Activated T-helper 1 cell treated with anti-CD3 and anti-CD28 coated beads, Interleukin-12 subunit alpha, Interleukin-12 subunit beta, Interleukin-2, Interleukin-4 antibody, amounts not matched to agents 30 ng/mL and 10 ng/mL and 1 ng/mL, durations not matched to agents 14 hours and 24 hours and 36 hours (primary cell): Measurements from ENCODE around the gene CPSF2. TPM values are rescaled to one million over a fixed set of nuclear protein-coding genes. Genes with fewer than 3 reads are reported as not detected.
"Not testable (repeated sequence)": the region's sequence is repeated elsewhere in the genome, so short reads cannot be mapped to it uniquely, and the experiment has no call there.

Experiments
- DNase-seq: peaks from one replicate; pipeline ENCODE4 v3.0.0; 2021; ENCODE audit warnings: low spot score
- H3K27ac Mint-ChIP-seq: one replicate; pipeline ENCODE4 v1.8.0; 2021; ENCODE audit warnings: mild to moderate bottlenecking, mixed read lengths
- H3K27me3 Mint-ChIP-seq: one replicate; pipeline ENCODE4 v1.8.0; 2022; ENCODE audit warnings: mild to moderate bottlenecking, moderate library complexity, mixed read lengths; ENCODE audit not compliant: insufficient read depth
- H3K36me3 Mint-ChIP-seq: one replicate; pipeline ENCODE4 v1.8.0; 2021; ENCODE audit warnings: low read depth, mixed read lengths
- H3K4me1 Mint-ChIP-seq: one replicate; pipeline ENCODE4 v1.8.0; 2021; ENCODE audit warnings: low read depth, mixed read lengths
- H3K4me3 Mint-ChIP-seq: one replicate; pipeline ENCODE4 v1.8.0; 2021; ENCODE audit warnings: mild to moderate bottlenecking, moderate library complexity, mixed read lengths
- H3K9me3 Mint-ChIP-seq: one replicate; pipeline ENCODE4 v1.8.0; 2021; ENCODE audit warnings: mixed read lengths
- intact Hi-C: fragments of 100-400 bp; cut with micrococcal nuclease; formaldehyde crosslinking; loops from one replicate; pipeline ENCODE4 v1.15.1; 2024
- total RNA-seq: library from RNA; stranded (reverse); gene quantifications from 2 replicates; pipeline ENCODE4 v1.2.3, GENCODE V29; 2022

The CPSF2 gene
- total RNA-seq, 1 donor from 2014 or later, result 104 TPM

DNA sequence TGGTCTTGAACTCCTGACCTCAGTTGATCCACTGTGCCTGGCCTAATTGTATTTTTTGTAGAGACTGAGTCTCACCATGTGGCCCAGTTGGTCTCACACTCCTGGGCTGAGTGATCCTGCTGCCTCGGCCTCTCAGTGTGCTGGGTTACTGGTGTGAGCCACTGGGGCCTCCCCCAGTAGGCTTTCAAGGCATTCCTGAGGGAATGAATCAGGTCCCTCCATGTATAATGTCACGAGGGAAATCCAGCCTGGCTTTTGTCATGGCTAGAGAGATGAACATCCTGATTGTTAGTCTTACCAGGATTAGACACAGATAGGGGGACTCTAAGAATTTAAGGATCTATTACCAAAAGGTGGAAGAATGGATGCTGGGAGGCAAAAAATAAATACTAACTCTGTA is 51.9 kb downstream of the CPSF2 start:
- Mint-ChIP-seq H3K4me3 (no peak overlapping the region), H3K4me1 (no peaks in the 10 kb centered on the region), H3K36me3 (peaks cover 2% of the 10 kb centered on the region), H3K27ac (no peak overlapping the region), H3K9me3 (peaks cover 4% of the 10 kb centered on the region), H3K27me3 (no peaks in the 10 kb centered on the region)
- DNase-seq, result no peak
- intact Hi-C loops, result no loop called here

DNA sequence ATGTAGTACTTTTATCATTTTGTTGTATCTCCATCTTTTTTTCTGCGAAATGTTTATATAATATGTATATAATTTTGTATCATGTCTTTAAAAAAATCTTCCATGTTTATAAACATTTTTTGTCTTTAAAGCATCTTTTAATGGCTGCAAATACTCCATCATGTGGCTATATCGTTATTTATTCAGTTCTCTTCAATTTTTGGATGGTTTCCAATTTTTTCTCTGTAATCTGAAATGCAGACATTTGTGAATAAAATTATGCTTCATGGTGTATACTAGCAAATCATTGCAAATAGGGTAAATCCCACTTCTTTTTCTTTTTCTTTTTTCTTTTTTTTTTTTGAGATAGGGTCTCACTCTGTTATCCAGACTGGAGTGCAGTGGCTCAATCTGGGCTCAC is 54.0 kb downstream of the CPSF2 start:
- H3K27me3 Mint-ChIP-seq, result peaks cover 2% of the 10 kb centered on the region
- H3K27ac Mint-ChIP-seq, result no peak overlapping the region
- no peak for DNase-seq
- H3K9me3 Mint-ChIP-seq, result peaks cover 22% of the 10 kb centered on the region
- H3K4me3 Mint-ChIP-seq, result no peak overlapping the region
- intact Hi-C loops, result no loop called here
- H3K4me1 Mint-ChIP-seq, result no peaks in the 10 kb centered on the region
- H3K36me3 Mint-ChIP-seq, result peaks cover 1% of the 10 kb centered on the region

DNA sequence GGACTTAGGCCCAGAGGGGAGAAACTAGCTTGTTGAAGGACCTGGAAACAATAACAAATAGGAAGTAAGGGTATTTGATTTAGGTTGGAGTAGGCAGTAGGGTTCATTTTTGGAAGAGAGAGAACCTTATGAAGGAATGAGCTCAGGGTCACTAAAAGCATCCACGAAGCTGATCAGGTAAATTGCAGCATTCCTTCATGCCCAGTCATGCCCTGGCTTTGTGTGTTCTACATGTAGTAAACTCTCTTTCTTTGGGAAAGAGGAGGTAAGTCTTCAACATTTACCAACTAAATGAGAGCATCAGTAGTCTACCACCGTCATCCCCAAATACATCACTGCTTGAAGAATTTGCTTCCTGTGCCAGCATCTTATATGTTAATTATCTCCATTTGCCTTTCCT is 54.7 kb downstream of the CPSF2 start:
- Mint-ChIP-seq H3K4me1 (no peaks in the 10 kb centered on the region), H3K36me3 (peaks cover 1% of the 10 kb centered on the region), H3K27me3 (peaks cover 2% of the 10 kb centered on the region), H3K9me3 (peaks cover 23% of the 10 kb centered on the region), H3K4me3 (no peak overlapping the region), H3K27ac (no peak overlapping the region)
- intact Hi-C loops, result no loop called here
- no peak for DNase-seq

DNA sequence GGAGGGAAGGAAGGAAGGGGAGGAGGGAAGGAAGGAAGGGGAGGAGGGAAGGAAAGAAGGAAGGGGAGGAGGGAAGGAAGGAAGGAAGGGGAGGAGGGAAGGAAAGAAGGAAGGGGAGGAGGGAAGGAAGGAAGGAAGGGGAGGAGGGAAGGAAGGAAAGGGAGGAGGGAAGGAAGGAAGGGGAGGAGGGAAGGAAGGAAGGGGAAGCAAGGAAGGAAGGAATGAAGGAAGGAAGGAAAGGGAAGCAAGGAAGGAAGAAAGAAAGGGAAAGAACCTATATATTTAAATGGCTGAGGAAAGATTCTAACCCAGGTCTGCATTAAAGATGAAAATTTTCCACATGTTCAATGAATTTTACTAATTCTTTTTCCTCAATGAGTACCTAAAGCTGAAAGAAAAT is 57.4 kb downstream of the CPSF2 start:
- not testable (repeated sequence) for H3K4me1 Mint-ChIP-seq

DNA sequence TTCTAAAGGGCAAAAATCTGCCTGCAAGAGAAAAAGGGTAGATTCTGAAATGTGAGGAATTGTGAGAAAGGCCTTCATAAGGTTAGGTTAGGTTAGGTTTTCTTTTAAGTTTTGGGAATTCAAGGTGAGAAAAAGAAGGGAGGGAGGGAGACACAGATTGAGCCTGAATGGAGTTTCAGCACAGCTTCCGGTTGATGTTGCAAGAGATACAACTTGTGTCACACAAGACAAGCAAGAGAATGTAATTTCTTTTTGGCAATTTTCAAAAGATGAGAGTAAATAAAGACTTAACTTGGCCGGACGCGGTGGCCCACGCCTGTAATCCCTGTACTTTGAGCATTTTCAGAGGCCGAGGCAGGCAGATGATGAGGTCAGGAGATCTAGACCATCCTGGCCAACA is 63.8 kb downstream of the CPSF2 start:
- intact Hi-C loops, result no loop called here
- Mint-ChIP-seq H3K4me3 (no peak overlapping the region), H3K9me3 (peaks cover 9% of the 10 kb centered on the region), H3K27ac (no peak overlapping the region), H3K36me3 (no peaks in the 10 kb centered on the region), H3K4me1 (no peaks in the 10 kb centered on the region), H3K27me3 (peaks cover 2% of the 10 kb centered on the region)
- DNase-seq, result no peak

More for the DNA sequence above, 57.4 kb downstream of the CPSF2 start:
- H3K36me3 Mint-ChIP-seq, H3K4me3 Mint-ChIP-seq, H3K27me3 Mint-ChIP-seq, DNase-seq, intact Hi-C loops, H3K27ac Mint-ChIP-seq: not testable (repeated sequence)
- H3K9me3 Mint-ChIP-seq, result peaks cover 23% of the 10 kb centered on the region

DNA sequence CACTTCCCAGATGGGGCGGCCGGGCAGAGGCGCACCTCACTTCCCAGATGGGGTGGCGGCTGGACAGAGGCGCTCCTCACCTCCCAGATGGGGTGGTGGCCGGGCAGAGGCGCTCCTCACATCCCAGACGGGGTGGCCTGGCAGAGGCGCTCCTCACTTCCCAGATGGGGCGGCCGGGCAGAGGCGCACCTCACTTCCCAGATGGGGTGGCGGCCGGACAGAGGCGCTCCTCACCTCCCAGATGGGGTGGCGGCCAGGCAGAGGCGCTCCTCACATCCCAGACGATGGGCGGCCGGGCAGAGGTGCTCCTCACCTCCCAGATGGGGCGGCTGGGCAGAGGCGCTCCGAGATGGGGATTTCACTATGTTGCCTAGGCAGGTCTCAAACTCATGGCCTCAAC is 65.8 kb downstream of the CPSF2 start:
- H3K9me3 Mint-ChIP-seq, H3K4me3 Mint-ChIP-seq, intact Hi-C loops, H3K36me3 Mint-ChIP-seq, H3K4me1 Mint-ChIP-seq, DNase-seq, H3K27me3 Mint-ChIP-seq, H3K27ac Mint-ChIP-seq: not testable (repeated sequence)

DNA sequence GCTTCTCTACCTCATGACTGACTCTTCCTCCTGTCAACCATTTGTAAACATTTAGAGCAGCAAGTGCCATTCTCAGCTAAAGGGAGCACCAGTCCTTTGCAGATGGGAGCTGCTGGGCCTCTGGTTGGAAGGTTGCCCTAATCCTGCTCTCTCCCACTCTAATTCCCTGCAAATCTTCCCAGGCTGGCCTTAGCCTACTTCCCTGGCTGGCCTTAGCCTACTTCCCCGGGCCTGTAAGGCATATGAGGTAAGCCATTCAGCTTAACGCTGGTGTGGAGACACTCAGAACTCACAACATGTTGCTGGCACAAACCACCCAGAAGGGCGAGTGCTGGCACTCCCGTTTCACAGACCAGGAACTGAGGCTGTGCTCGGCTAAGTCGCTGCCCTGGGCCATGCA is 69.0 kb downstream of the CPSF2 start:
- intact Hi-C loops, result no loop called here
- no peaks in the 10 kb centered on the region for H3K4me1 Mint-ChIP-seq
- H3K27ac Mint-ChIP-seq, result no peak overlapping the region
- no peaks in the 10 kb centered on the region for H3K36me3 Mint-ChIP-seq
- no peak overlapping the region for H3K4me3 Mint-ChIP-seq
- H3K9me3 Mint-ChIP-seq, result peaks cover 6% of the 10 kb centered on the region
- H3K27me3 Mint-ChIP-seq, result peaks cover 4% of the 10 kb centered on the region
- DNase-seq, result no peak

DNA sequence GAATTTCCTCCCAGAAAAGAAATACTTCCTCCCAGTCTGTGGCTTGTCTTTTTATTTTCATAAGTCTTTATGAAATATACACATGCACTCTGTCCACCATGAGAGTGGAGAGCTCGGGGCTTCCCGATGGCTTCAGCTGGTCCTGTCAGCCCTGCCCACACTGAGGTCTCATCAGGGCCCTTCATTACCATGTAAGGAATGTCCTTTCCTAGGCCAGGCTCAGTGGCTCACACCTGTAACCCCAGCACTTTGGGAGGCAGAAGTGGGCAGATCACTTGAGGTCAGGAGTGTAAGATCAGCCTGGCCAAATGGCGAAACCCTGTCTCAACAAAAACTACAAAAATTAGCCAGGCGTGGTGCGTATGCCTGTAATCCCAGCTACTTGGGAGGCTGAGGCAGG is 77.0 kb downstream of the CPSF2 start:
- Mint-ChIP-seq H3K4me1 (no peaks in the 10 kb centered on the region), H3K9me3 (no peaks in the 10 kb centered on the region), H3K36me3 (no peaks in the 10 kb centered on the region), H3K27me3 (peaks cover 18% of the 10 kb centered on the region), H3K4me3 (no peak overlapping the region), H3K27ac (no peak overlapping the region)
- intact Hi-C loops, result no loop called here
- DNase-seq, result no peak

DNA sequence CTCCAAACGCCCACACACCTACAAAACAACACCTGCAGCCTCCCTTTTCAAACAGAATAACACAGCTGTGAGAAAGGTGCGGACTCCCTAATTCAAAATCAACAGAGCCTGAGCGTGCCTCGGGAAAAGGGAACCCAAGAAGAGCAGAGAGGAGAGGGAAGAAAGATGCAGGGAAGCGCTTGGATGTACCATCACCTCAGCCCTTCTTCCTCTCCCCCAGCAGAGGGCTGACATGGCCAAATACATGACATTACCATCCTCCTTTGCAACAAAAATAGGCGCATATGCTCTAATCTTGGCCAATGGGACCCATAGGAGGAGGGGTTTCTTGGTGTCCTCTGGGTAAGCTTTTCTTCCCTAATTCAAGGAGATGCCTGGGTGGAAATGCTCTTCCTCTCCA is 78.0 kb downstream of the CPSF2 start:
- H3K27ac Mint-ChIP-seq, result no peak overlapping the region

DNA sequence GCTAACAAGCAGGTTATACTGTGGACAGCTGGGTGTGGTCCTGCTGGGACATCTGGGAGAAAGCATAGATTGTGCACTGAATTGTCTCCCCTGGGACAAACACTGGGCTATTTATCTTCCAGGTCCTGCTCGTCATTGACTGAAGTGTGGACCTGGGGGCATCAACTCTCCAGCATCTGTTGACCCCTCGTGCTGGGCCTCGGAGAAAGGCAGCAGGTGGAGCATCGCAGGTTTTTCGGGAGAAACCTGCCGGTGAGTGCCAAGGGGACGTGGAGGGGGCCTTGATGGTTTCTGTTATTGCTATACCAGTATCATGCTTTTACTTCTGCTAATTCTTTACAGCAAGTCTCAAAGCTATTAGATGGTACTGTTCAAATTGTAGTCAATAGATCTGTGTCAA is 81.3 kb downstream of the CPSF2 start:
- no peaks in the 10 kb centered on the region for H3K4me1 Mint-ChIP-seq
- no peak for DNase-seq
- no peak overlapping the region for H3K27ac Mint-ChIP-seq
- no peaks in the 10 kb centered on the region for H3K9me3 Mint-ChIP-seq
- peaks cover 9% of the 10 kb centered on the region for H3K27me3 Mint-ChIP-seq
- no peak overlapping the region for H3K4me3 Mint-ChIP-seq
- no peaks in the 10 kb centered on the region for H3K36me3 Mint-ChIP-seq
- intact Hi-C loops, result no loop called here

More for the DNA sequence above, 78.0 kb downstream of the CPSF2 start:
- Mint-ChIP-seq H3K36me3 (no peaks in the 10 kb centered on the region), H3K4me1 (no peaks in the 10 kb centered on the region), H3K4me3 (no peak overlapping the region), H3K9me3 (no peaks in the 10 kb centered on the region), H3K27me3 (peaks cover 17% of the 10 kb centered on the region)
- intact Hi-C loops, result no loop called here
- no peak for DNase-seq

DNA sequence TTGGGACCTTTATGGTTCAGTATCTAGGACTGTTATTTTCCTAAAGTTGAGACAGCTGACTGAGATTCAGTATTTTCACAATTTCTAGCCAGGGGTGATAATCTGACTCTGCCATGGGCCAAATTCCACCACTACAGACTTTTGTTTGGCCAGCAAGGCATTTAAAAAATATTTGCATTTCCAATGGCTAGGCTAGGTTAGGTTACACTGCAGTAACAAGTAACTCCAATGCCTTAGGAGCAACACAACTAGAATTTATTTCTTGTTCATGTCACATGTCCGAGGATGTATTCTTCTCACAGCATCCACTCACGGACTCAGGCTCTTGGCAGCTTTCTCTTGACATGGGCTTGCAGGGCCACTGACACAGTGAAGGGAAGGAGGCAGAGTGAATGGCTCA is 83.0 kb downstream of the CPSF2 start:
- H3K4me1 Mint-ChIP-seq, result no peaks in the 10 kb centered on the region
- peaks cover 9% of the 10 kb centered on the region for H3K27me3 Mint-ChIP-seq
- no peaks in the 10 kb centered on the region for H3K36me3 Mint-ChIP-seq
- H3K4me3 Mint-ChIP-seq, result no peak overlapping the region
- H3K27ac Mint-ChIP-seq, result no peak overlapping the region
- no peak for DNase-seq
- H3K9me3 Mint-ChIP-seq, result no peaks in the 10 kb centered on the region
- intact Hi-C loops, result no loop called here

DNA sequence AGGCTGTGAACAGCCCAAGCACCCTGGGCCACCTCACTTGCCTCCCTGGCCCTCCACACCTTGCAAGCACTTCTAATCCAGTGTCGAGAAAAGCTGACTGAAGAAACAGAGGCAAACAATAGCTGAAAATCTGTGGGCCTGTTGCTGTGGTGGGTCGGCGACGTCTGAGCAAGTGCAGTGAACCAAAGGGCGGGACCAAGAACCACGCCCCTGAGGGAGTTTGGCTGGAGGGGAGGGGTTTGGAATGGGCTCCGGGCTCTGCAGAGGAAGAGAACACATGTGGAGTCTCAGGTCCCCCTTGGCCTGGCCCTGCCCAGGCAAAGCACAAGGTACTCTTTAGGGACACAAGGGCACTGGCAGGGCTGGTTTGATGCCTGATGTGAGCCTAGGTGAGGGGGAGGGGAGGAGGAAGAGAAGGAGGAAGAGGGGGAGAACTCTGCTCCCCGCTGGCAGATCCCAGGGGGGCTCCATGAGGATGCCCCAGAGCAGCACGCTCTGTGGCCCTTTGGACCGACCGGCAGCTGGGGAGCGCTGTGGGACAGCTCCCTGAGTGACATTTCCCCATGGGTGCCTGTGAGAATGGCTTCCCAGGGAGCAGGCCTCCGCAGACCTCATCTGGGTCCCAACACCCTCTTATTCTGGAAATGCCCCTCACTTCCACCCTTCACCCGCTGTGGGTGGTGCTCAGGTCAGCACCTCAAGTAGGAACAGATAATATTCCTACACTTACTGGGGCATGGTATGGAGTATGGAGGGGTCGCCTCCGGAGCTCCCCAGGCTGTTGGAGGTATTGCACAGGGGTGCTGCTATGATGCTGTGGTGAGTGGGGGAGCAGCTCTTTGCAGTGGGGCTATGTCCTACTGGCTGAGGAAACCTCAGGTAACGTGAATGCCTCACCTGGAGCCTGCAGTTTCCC is 85.5 kb downstream of the CPSF2 start:
- no peaks in the 10 kb centered on the region for H3K4me1 Mint-ChIP-seq
- intact Hi-C loops, result no loop called here
- H3K4me3 Mint-ChIP-seq, result no peak overlapping the region
- DNase-seq, result no peak
- peaks cover 9% of the 10 kb centered on the region for H3K9me3 Mint-ChIP-seq
- peaks cover 2% of the 10 kb centered on the region for H3K27me3 Mint-ChIP-seq
- H3K36me3 Mint-ChIP-seq, result no peaks in the 10 kb centered on the region
- no peak overlapping the region for H3K27ac Mint-ChIP-seq

DNA sequence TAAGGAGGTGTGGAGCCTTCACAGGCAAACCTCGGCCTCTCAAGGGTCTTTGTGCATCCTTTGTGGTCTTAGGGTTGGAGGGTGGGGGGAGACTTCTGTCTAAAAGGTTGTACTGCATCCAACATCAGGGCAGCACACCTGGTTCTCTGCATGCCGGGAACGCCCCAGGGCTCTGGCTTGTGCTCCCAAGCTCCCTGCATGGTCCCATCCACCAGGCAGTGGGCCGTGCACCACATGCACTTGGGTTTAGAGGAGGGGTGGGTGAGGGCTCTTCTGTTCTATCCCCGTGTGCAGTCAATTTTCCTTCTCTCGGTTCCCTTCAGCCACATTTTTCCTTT is 86.1 kb downstream of the CPSF2 start:
- DNase-seq, result no peak
- intact Hi-C loops, result no loop called here
- Mint-ChIP-seq H3K36me3 (no peaks in the 10 kb centered on the region), H3K9me3 (peaks cover 15% of the 10 kb centered on the region), H3K27me3 (no peaks in the 10 kb centered on the region), H3K4me1 (no peaks in the 10 kb centered on the region), H3K27ac (no peak overlapping the region), H3K4me3 (no peak overlapping the region)

DNA sequence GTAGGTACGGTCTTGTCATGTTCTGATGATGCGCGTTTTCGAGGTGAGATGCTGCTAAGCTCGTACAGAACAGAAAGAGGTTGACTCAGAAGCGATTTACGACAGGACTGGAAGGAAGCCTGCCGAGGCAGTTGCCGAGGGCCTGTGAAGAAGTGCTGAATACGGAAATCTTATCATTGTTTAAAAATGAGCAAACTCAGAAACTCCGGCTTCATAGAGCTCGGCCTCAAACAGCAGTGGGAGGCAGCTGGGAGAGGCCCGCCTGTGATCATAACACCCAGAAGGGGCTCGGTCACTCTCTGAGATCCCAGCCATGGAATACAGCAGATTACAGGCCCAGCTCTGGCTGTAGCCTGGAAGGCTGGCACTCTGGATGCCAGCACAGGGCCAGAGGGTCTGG is 87.4 kb downstream of the CPSF2 start:
- H3K9me3 Mint-ChIP-seq, result peaks cover 23% of the 10 kb centered on the region
- no peaks in the 10 kb centered on the region for H3K36me3 Mint-ChIP-seq
- intact Hi-C loops, result no loop called here
- H3K4me1 Mint-ChIP-seq, result no peaks in the 10 kb centered on the region
- H3K27ac Mint-ChIP-seq, result no peak overlapping the region
- H3K27me3 Mint-ChIP-seq, result peaks cover 3% of the 10 kb centered on the region
- no peak overlapping the region for H3K4me3 Mint-ChIP-seq
- no peak for DNase-seq
